ENCODE data around the gene SIGLEC1. TPM values are rescaled to one million over a fixed set of nuclear protein-coding genes. Genes with fewer than 3 reads are reported as not detected.

SIGLEC1 gene
- total RNA-seq, 1 experiment from 2014 or later = 0.17 TPM

GRCh38 chr20:3698591-3699001, 13.8 kb downstream of the SIGLEC1 start (continued):
- TF ChIP-seq, protein P1, sequence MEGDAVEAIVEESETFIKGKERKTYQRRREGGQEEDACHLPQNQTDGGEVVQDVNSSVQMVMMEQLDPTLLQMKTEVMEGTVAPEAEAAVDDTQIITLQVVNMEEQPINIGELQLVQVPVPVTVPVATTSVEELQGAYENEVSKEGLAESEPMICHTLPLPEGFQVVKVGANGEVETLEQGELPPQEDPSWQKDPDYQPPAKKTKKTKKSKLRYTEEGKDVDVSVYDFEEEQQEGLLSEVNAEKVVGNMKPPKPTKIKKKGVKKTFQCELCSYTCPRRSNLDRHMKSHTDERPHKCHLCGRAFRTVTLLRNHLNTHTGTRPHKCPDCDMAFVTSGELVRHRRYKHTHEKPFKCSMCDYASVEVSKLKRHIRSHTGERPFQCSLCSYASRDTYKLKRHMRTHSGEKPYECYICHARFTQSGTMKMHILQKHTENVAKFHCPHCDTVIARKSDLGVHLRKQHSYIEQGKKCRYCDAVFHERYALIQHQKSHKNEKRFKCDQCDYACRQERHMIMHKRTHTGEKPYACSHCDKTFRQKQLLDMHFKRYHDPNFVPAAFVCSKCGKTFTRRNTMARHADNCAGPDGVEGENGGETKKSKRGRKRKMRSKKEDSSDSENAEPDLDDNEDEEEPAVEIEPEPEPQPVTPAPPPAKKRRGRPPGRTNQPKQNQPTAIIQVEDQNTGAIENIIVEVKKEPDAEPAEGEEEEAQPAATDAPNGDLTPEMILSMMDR (IDR thresholded peaks at IDR 0.05 in 2 of 3, conservative IDR thresholded peaks at IDR 0.05 in 1 of 3; ENCODE audit: borderline replicate concordance in 1 of 3, insufficient read depth in 1 of 3, low read depth in 2 of 3, low read length in 2 of 3) = no peak
- TF ChIP-seq EGR1 (IDR thresholded peaks at IDR 0.05; ENCODE audit: low read depth) = no peak
- TF ChIP-seq ELF1 (IDR thresholded peaks at IDR 0.05; ENCODE audit: borderline replicate concordance, low read depth) = no peak
- TF ChIP-seq ATF3 (IDR thresholded peaks at IDR 0.05) = no peak
- TF ChIP-seq JUND (IDR thresholded peaks at IDR 0.05) = no peak
- no peak for TF ChIP-seq ZNF274 (IDR thresholded peaks at IDR 0.05; ENCODE audit: low read depth, low read length)
- TF ChIP-seq FOSL1 (IDR thresholded peaks at IDR 0.05; ENCODE audit: low read depth) = no peak
- no peak for TF ChIP-seq RAD21 (IDR thresholded peaks at IDR 0.05; ENCODE audit: low read depth)
- TF ChIP-seq SIN3A (IDR thresholded peaks at IDR 0.05; ENCODE audit: low read depth) = no peak

GRCh38 chr20:3697588-3698305, 14.7 kb downstream of the SIGLEC1 start:
- Histone ChIP-seq H3K27ac (ENCODE audit: low read depth, low read length) (no peak overlapping the region), H4K20me1 (ENCODE audit: insufficient read depth) (no peaks in the 10 kb centered on the region), H3K4me3 (replicated peaks in 1 of 2; ENCODE audit: low read depth in 1 of 2, low read length in 2 of 2) (no peak overlapping the region), H2AFZ (ENCODE audit: low read depth, low read length, poor library complexity, severe bottlenecking) (no peak overlapping the region), H3K9me2 (ENCODE audit: insufficient read depth) (no peaks in the 10 kb centered on the region), H3K79me2 (ENCODE audit: insufficient read depth, low read length) (no peaks in the 10 kb centered on the region), H3K36me3 (ENCODE audit: control insufficient read depth in 1 of 2, insufficient read depth in 2 of 2, low read length in 2 of 2) (no peaks in the 10 kb centered on the region), H3K27me3 (ENCODE audit: insufficient read depth, low read length) (no peaks in the 10 kb centered on the region), H3K9ac (ENCODE audit: low read length) (no peak overlapping the region), H3K9me3 (ENCODE audit: control insufficient read depth in 1 of 2, insufficient read depth in 1 of 2, low read depth in 1 of 2, low read length in 2 of 2) (no peaks in the 10 kb centered on the region; a peak in 1 of 4 replicates), H3K4me1 (ENCODE audit: control insufficient read depth in 1 of 2, insufficient read depth in 2 of 2, low read length in 2 of 2) (no peaks in the 10 kb centered on the region), H3K4me2 (ENCODE audit: low read length) (no peak overlapping the region)
- ATAC-seq (no peak), DNase-seq (ENCODE audit: low read depth, low spot score) (no peak)
- BruUV-seq (replicated peaks) = no TSS peak
- ChIA-PET RAD21 (ENCODE audit: low non-redundant PET in 1 of 2, low total read pairs in 2 of 2, uncharacterized antibody in 2 of 2, unreplicated experiment in 2 of 2) (no interaction called here), POLR2A (no interaction called here), CTCF (interaction anchor here (3.1 kb wide), 1 partner anchor 13 kb away, joined by 16 read pairs; no protein-coding TSS in a partner anchor)
- intact Hi-C loops (cut with micrococcal nuclease) = no loop called here
- TF ChIP-seq CEBPB (IDR thresholded peaks at IDR 0.05; ENCODE audit: low read depth) = no peak
- TF ChIP-seq ATF3 (IDR thresholded peaks at IDR 0.05) = no peak
- TF ChIP-seq, protein P2, sequence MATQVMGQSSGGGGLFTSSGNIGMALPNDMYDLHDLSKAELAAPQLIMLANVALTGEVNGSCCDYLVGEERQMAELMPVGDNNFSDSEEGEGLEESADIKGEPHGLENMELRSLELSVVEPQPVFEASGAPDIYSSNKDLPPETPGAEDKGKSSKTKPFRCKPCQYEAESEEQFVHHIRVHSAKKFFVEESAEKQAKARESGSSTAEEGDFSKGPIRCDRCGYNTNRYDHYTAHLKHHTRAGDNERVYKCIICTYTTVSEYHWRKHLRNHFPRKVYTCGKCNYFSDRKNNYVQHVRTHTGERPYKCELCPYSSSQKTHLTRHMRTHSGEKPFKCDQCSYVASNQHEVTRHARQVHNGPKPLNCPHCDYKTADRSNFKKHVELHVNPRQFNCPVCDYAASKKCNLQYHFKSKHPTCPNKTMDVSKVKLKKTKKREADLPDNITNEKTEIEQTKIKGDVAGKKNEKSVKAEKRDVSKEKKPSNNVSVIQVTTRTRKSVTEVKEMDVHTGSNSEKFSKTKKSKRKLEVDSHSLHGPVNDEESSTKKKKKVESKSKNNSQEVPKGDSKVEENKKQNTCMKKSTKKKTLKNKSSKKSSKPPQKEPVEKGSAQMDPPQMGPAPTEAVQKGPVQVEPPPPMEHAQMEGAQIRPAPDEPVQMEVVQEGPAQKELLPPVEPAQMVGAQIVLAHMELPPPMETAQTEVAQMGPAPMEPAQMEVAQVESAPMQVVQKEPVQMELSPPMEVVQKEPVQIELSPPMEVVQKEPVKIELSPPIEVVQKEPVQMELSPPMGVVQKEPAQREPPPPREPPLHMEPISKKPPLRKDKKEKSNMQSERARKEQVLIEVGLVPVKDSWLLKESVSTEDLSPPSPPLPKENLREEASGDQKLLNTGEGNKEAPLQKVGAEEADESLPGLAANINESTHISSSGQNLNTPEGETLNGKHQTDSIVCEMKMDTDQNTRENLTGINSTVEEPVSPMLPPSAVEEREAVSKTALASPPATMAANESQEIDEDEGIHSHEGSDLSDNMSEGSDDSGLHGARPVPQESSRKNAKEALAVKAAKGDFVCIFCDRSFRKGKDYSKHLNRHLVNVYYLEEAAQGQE (IDR thresholded peaks at IDR 0.05; ENCODE audit: low read depth) = no peak
- TF ChIP-seq SRF (IDR thresholded peaks at IDR 0.05; ENCODE audit: low read depth) = no peak
